ENCODE data around the gene IRS2. TPM values are rescaled to one million over a fixed set of nuclear protein-coding genes. Genes with fewer than 3 reads are reported as not detected.
A peak's percentile ranks its signal among the peaks of the same experiment; 100 is the strongest.

Gene IRS2
- polyA plus RNA-seq, 1 of the 3 experiments (the other 2 are of a cell fraction), result 7.0 TPM

DNA sequence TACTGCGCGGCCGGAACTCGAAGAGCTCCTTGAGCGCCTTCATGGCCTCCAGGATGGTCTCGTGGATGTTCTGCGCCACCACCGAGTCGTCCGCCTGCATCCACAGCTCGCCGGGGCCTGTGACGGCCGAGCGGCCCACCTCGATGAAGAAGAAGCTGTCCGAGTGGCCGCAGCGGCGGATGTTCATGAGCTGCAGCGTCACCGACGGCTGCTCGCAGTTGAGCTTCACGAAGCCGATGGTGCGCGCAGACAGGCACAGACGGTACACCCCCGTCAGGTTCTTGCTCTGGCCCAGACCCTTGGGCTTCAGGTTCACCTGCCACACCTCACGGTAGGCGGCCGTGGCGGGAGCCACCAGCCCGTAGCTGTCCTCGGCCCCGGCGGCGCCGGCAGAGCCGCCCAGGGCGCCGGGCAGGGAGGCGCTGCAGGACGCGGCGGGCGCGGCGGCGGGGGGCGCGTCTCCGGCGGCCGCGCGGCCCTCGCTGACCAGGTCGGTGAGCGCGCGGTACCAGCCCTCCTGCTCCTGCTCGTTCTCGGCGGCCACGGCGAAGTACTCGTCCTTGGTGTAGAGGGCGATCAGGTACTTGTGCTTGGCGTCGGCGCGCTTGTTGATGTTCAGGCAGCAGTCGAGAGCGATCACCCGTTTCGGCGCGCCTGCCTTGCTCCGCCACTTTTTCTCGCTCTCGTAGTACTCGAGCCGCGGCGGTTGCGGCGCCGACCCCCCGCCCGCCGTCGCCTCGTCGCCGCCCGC lies 1.1 kb downstream of the IRS2 start:
- Histone ChIP-seq H3K79me2 (ENCODE audit: insufficient read depth) (peaks cover 50% of the 10 kb centered on the region), H3K9ac (peak overlapping the region; percentile 63; the same call in 1 of the 2 replicates), H3K4me3 (ENCODE audit: low read depth in 2 of 2, low read length in 1 of 2) (peak overlapping the region; percentile 66 to 84), H3K36me3 (replicated peaks in 1 of 2; ENCODE audit: control insufficient read depth in 1 of 2, insufficient read depth in 2 of 2, low read length in 1 of 2) (peaks cover 0 to 30% of the 10 kb centered on the region in 2 experiments), H3K9me2 (no peaks in the 10 kb centered on the region), H3K27me3 (ENCODE audit: insufficient read depth) (no peaks in the 10 kb centered on the region), H3K4me2 (peak overlapping the region; percentile 89), H3K9me3 (no peaks in the 10 kb centered on the region), H4K20me1 (ENCODE audit: insufficient read depth) (peaks cover 11% of the 10 kb centered on the region; the same call in 1 of the 2 replicates), H3K27ac (ENCODE audit: low read depth in 2 of 2, low read length in 1 of 2) (peak overlapping the region; percentile 46 to 96; a peak in 3 of 4 replicates), H3K4me1 (ENCODE audit: control insufficient read depth in 1 of 2, insufficient read depth in 2 of 2, low read depth in 1 of 2, low read length in 1 of 2) (peaks cover 0 to 18% of the 10 kb centered on the region in 2 experiments; a peak in 3 of 4 replicates), H2AFZ (ENCODE audit: low read depth) (no peak overlapping the region), H3F3A (replicated peaks; ENCODE audit: insufficient read depth) (peaks cover 16% of the 10 kb centered on the region)
- WGBS (ENCODE audit: low lambda C conversion rate), result 0% methylated on average over 1 of the region's 98 CpGs
- TF ChIP-seq, protein P1, sequence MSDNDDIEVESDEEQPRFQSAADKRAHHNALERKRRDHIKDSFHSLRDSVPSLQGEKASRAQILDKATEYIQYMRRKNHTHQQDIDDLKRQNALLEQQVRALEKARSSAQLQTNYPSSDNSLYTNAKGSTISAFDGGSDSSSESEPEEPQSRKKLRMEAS (IDR thresholded peaks at IDR 0.05; ENCODE audit: low read depth), result 0 out of 2 replicates have a peak, but pooled peaks have one; percentile 14
- TF ChIP-seq MXI1 (IDR thresholded peaks at IDR 0.05; ENCODE audit: low read depth, low read length) (peak; percentile 24; the same call in 1 of the 2 replicates), EP300 (IDR thresholded peaks at IDR 0.05; ENCODE audit: borderline replicate concordance in 1 of 2, low read depth in 1 of 2, low read length in 1 of 2) (no peak), RAD21 (IDR thresholded peaks at IDR 0.05; ENCODE audit: low read length) (0 out of 2 replicates have a peak, but pooled peaks have one; percentile 2)
- ChIA-PET POLR2A (interaction anchor here (0.8 to 3.6 kb wide), 5 partner anchors 117 to 644 kb away, joined by 3 to 19 read pairs (median 4); no protein-coding TSS in a partner anchor), CTCF (interaction anchor here (0.7 to 2.1 kb wide), 30 partner anchors 9 to 826 kb away, joined by 3 to 12 read pairs (median 4); no protein-coding TSS in a partner anchor)
- DNase-seq, result peak; percentile 47

GRCh38 chr13:109784590-109785140 lies 1.7 kb downstream of the IRS2 start:
- H3K79me2 ChIP-seq (ENCODE audit: insufficient read depth), result peaks cover 56% of the 10 kb centered on the region
- ChIA-PET POLR2A (interaction anchor here (0.8 to 3.6 kb wide), 5 partner anchors 116 to 644 kb away, joined by 3 to 19 read pairs (median 4); no protein-coding TSS in a partner anchor), CTCF (interaction anchor here (0.7 to 2.1 kb wide), 31 partner anchors 8 to 825 kb away, joined by 3 to 12 read pairs (median 4); no protein-coding TSS in a partner anchor)
- H3K27ac ChIP-seq (ENCODE audit: low read depth in 2 of 2, low read length in 1 of 2), result peak overlapping the region; percentile 64 to 96; a peak in 3 of 4 replicates
- peak overlapping the region; percentile 92 for H3K4me2 ChIP-seq
- no peak overlapping the region for H2AFZ ChIP-seq (ENCODE audit: low read depth)
- peaks cover 20% of the 10 kb centered on the region for H3F3A ChIP-seq (replicated peaks; ENCODE audit: insufficient read depth)
- H3K9me3 ChIP-seq, result no peaks in the 10 kb centered on the region
- peaks cover 0 to 13% of the 10 kb centered on the region in 2 experiments; a peak in 2 of 4 replicates for H3K4me1 ChIP-seq (ENCODE audit: control insufficient read depth in 1 of 2, insufficient read depth in 2 of 2, low read depth in 1 of 2, low read length in 1 of 2)
- no CpG with 5 or more reads among the region's 83 CpGs for WGBS (ENCODE audit: low lambda C conversion rate)
- peak; percentile 88 for DNase-seq
- H3K9me2 ChIP-seq, result no peaks in the 10 kb centered on the region
- no peaks in the 10 kb centered on the region for H3K27me3 ChIP-seq (ENCODE audit: insufficient read depth)
- H4K20me1 ChIP-seq (ENCODE audit: insufficient read depth), result peaks cover 11% of the 10 kb centered on the region; the same call in 1 of the 2 replicates
- peak overlapping the region; percentile 65; the same call in 1 of the 2 replicates for H3K9ac ChIP-seq
- peaks cover 0 to 37% of the 10 kb centered on the region in 2 experiments for H3K36me3 ChIP-seq (replicated peaks in 1 of 2; ENCODE audit: control insufficient read depth in 1 of 2, insufficient read depth in 2 of 2, low read length in 1 of 2)
- H3K4me3 ChIP-seq (ENCODE audit: low read depth in 2 of 2, low read length in 1 of 2), result peak overlapping the region; percentile 73 to 84
- TF ChIP-seq GATA2 (CRISPR knock-in tag; IDR thresholded peaks at IDR 0.05), result no peak
- TF ChIP-seq YY1 (IDR thresholded peaks at IDR 0.05; ENCODE audit: low read depth), result no peak
- no peak for TF ChIP-seq TEAD4 (IDR thresholded peaks at IDR 0.05; ENCODE audit: borderline replicate concordance, insufficient read depth)
- no peak for TF ChIP-seq POLR2AphosphoS5 (IDR thresholded peaks at IDR 0.05; ENCODE audit: low read depth, low read length)
- peak; percentile 40; the same call in 1 of the 2 replicates for TF ChIP-seq MXI1 (IDR thresholded peaks at IDR 0.05; ENCODE audit: low read depth, low read length)
- TF ChIP-seq RCOR1 (IDR thresholded peaks at IDR 0.05; ENCODE audit: low read length), result no peak
- TF ChIP-seq SMC3 (IDR thresholded peaks at IDR 0.05; ENCODE audit: low read depth, low read length), result peak; percentile 71
- TF ChIP-seq RAD21 (IDR thresholded peaks at IDR 0.05; ENCODE audit: low read length), result peak; percentile 59
- TF ChIP-seq FOXJ3 (CRISPR knock-in tag; IDR thresholded peaks at IDR 0.05), result no peak
- TF ChIP-seq FOXM1 (IDR thresholded peaks at IDR 0.05; ENCODE audit: low read depth), result no peak
- no peak for TF ChIP-seq GABPA (IDR thresholded peaks at IDR 0.05; ENCODE audit: low read depth)
- no peak; the same call in 1 of the 2 replicates for TF ChIP-seq SIN3A (IDR thresholded peaks at IDR 0.05; ENCODE audit: borderline replicate concordance, low read depth, low read length)
- no peak for TF ChIP-seq NFIC (IDR thresholded peaks at IDR 0.05; ENCODE audit: borderline replicate concordance)
- no peak for TF ChIP-seq FOSL2 (IDR thresholded peaks at IDR 0.05; ENCODE audit: borderline replicate concordance, low read depth)
- no peak for TF ChIP-seq MEF2A (IDR thresholded peaks at IDR 0.05; ENCODE audit: borderline replicate concordance, low read depth)
- TF ChIP-seq, protein P2, sequence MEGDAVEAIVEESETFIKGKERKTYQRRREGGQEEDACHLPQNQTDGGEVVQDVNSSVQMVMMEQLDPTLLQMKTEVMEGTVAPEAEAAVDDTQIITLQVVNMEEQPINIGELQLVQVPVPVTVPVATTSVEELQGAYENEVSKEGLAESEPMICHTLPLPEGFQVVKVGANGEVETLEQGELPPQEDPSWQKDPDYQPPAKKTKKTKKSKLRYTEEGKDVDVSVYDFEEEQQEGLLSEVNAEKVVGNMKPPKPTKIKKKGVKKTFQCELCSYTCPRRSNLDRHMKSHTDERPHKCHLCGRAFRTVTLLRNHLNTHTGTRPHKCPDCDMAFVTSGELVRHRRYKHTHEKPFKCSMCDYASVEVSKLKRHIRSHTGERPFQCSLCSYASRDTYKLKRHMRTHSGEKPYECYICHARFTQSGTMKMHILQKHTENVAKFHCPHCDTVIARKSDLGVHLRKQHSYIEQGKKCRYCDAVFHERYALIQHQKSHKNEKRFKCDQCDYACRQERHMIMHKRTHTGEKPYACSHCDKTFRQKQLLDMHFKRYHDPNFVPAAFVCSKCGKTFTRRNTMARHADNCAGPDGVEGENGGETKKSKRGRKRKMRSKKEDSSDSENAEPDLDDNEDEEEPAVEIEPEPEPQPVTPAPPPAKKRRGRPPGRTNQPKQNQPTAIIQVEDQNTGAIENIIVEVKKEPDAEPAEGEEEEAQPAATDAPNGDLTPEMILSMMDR (IDR thresholded peaks at IDR 0.05), result peak; percentile 28; the same call in 1 of the 2 replicates
- 0 out of 4 replicates have a peak, but pooled peaks of 1 of the 2 experiments have one; percentile 6 for TF ChIP-seq EP300 (IDR thresholded peaks at IDR 0.05; ENCODE audit: borderline replicate concordance in 1 of 2, low read depth in 1 of 2, low read length in 1 of 2)
- no peak for TF ChIP-seq RFX5 (IDR thresholded peaks at IDR 0.05; ENCODE audit: low read length)
- TF ChIP-seq TAF1 (IDR thresholded peaks at IDR 0.05; ENCODE audit: borderline replicate concordance, low read depth, low read length), result no peak
- TF ChIP-seq ELF1 (IDR thresholded peaks at IDR 0.05), result no peak
- TF ChIP-seq RXRA (IDR thresholded peaks at IDR 0.05; ENCODE audit: borderline replicate concordance, low read depth), result no peak
- TF ChIP-seq CHD2 (IDR thresholded peaks at IDR 0.05; ENCODE audit: low read length, partially characterized antibody), result no peak

All from SK-N-SH (cell line).